Measurements from ENCODE around the gene HBP1. TPM values are rescaled to one million over a fixed set of nuclear protein-coding genes. Genes with fewer than 3 reads are reported as not detected.

HBP1 gene
- total RNA-seq, 1 donor from 2014 or later, result 121 TPM

DNA sequence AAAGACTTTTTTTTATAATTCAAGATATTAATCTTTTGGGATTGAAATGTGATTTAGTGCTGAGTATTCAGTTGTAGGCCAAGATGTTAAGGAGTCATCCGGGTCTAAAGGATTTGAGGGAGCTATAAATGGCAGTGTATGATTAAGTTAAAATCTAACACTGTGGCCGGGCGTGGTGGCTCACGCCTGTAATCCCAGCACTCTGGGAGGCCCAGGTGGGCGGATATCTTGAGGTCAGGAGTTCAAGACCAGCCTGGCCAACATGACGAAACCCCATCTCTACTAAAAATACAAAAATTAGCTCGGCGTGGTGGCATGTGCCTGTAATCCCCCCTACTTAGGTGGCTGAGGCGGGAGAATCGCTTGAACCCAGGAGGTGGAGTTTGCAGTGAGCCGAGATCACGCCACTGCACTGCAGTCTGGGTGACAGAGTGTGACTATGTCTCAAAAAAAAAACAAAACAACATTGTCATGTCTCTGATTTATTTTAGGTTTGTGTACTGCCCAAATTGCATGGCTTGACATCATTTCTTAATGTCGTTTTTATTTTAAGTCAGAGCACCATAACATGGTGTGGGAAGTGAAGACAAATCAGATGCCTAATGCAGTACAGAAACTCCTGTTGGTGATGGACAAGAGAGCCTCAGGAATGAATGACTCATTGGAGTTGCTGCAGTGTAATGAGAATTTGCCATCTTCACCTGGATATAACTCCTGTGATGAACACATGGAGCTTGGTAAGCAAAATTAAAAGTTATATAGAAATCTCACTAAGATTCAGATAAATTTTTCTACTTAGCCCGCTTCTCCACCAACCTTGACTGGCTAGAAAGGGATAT, 10.7 kb downstream of the HBP1 start:
- peaks cover 60% of the 10 kb centered on the region for H3K79me2 ChIP-seq (ENCODE audit: low read depth)
- no peaks in the 10 kb centered on the region for H3F3A ChIP-seq (ENCODE audit: low read depth)
- Mint-ChIP-seq H3K36me3 (peaks cover 21% of the 10 kb centered on the region), H3K4me1 (peaks cover 3% of the 10 kb centered on the region), H3K9me3 (no peaks in the 10 kb centered on the region), H3K4me3 (no peak overlapping the region), H3K27me3 (ENCODE audit: insufficient read depth, low read depth) (peaks cover 2% of the 10 kb centered on the region), H3K27ac (no peak overlapping the region)
- H2AFZ ChIP-seq (replicated peaks), result no peak overlapping the region
- TF ChIP-seq, protein P1, sequence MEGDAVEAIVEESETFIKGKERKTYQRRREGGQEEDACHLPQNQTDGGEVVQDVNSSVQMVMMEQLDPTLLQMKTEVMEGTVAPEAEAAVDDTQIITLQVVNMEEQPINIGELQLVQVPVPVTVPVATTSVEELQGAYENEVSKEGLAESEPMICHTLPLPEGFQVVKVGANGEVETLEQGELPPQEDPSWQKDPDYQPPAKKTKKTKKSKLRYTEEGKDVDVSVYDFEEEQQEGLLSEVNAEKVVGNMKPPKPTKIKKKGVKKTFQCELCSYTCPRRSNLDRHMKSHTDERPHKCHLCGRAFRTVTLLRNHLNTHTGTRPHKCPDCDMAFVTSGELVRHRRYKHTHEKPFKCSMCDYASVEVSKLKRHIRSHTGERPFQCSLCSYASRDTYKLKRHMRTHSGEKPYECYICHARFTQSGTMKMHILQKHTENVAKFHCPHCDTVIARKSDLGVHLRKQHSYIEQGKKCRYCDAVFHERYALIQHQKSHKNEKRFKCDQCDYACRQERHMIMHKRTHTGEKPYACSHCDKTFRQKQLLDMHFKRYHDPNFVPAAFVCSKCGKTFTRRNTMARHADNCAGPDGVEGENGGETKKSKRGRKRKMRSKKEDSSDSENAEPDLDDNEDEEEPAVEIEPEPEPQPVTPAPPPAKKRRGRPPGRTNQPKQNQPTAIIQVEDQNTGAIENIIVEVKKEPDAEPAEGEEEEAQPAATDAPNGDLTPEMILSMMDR (IDR thresholded peaks at IDR 0.05), result no peak
- no peak for TF ChIP-seq EZH2 (IDR thresholded peaks at IDR 0.05)
- no peak for TF ChIP-seq EZH2phosphoT487 (IDR thresholded peaks at IDR 0.05)
- DNase-seq (ENCODE audit: low spot score), result no peak
- H3K27me3 ChIP-seq, result no peaks in the 10 kb centered on the region
- no peak overlapping the region for H3K27ac ChIP-seq
- no peak overlapping the region for H3K4me2 ChIP-seq
- H3K4me1 ChIP-seq, result peaks cover 2% of the 10 kb centered on the region
- peaks cover 34% of the 10 kb centered on the region for H4K20me1 ChIP-seq (ENCODE audit: low read depth)
- H3K36me3 ChIP-seq, result peaks cover 16% of the 10 kb centered on the region
- H3K9me3 ChIP-seq (ENCODE audit: low read depth), result no peaks in the 10 kb centered on the region
- H3K4me3 ChIP-seq, result no peak overlapping the region
- no peak overlapping the region for H3K9ac ChIP-seq

GRCh38 chr7:107180378-107180777, 11.6 kb downstream of the HBP1 start:
- peaks cover 28% of the 10 kb centered on the region for H4K20me1 ChIP-seq (ENCODE audit: low read depth)

GRCh38 chr7:107181172-107181571, 12.4 kb downstream of the HBP1 start:
- peaks cover 27% of the 10 kb centered on the region for H4K20me1 ChIP-seq (ENCODE audit: low read depth)
- H3K9me3 ChIP-seq (ENCODE audit: low read depth), result no peaks in the 10 kb centered on the region
- no peak overlapping the region for H3K4me2 ChIP-seq
- H2AFZ ChIP-seq (replicated peaks), result no peak overlapping the region
- H3F3A ChIP-seq (ENCODE audit: low read depth), result no peaks in the 10 kb centered on the region
- H3K36me3 ChIP-seq, result peaks cover 20% of the 10 kb centered on the region
- H3K4me1 ChIP-seq, result no peaks in the 10 kb centered on the region
- H3K9me3 Mint-ChIP-seq, result no peaks in the 10 kb centered on the region
- H3K27ac ChIP-seq, result no peak overlapping the region
- no peak overlapping the region for H3K4me3 Mint-ChIP-seq
- peaks cover 28% of the 10 kb centered on the region for H3K36me3 Mint-ChIP-seq
- TF ChIP-seq EZH2phosphoT487 (IDR thresholded peaks at IDR 0.05), result no peak
- no peak for TF ChIP-seq EZH2 (IDR thresholded peaks at IDR 0.05)
- TF ChIP-seq, protein P1 (IDR thresholded peaks at IDR 0.05), result no peak
- no peak for DNase-seq (ENCODE audit: low spot score)
- no peak overlapping the region for H3K4me3 ChIP-seq
- H3K27me3 ChIP-seq, result no peaks in the 10 kb centered on the region
- no peak overlapping the region for H3K27ac Mint-ChIP-seq
- H3K4me1 Mint-ChIP-seq, result no peaks in the 10 kb centered on the region
- H3K27me3 Mint-ChIP-seq (ENCODE audit: insufficient read depth, low read depth), result peaks cover 2% of the 10 kb centered on the region
- peaks cover 43% of the 10 kb centered on the region for H3K79me2 ChIP-seq (ENCODE audit: low read depth)
- H3K9ac ChIP-seq, result no peak overlapping the region

More at GRCh38 chr7:107180378-107180777, 11.6 kb downstream of the HBP1 start:
- H3K79me2 ChIP-seq (ENCODE audit: low read depth), result peaks cover 51% of the 10 kb centered on the region
- no peaks in the 10 kb centered on the region for H3K27me3 ChIP-seq
- no peak overlapping the region for H3K9ac ChIP-seq
- Mint-ChIP-seq H3K4me1 (no peaks in the 10 kb centered on the region), H3K36me3 (peaks cover 24% of the 10 kb centered on the region), H3K27me3 (ENCODE audit: insufficient read depth, low read depth) (peaks cover 2% of the 10 kb centered on the region), H3K4me3 (no peak overlapping the region), H3K9me3 (no peaks in the 10 kb centered on the region), H3K27ac (no peak overlapping the region)
- no peaks in the 10 kb centered on the region for H3F3A ChIP-seq (ENCODE audit: low read depth)
- TF ChIP-seq, protein P1 (IDR thresholded peaks at IDR 0.05), result no peak
- TF ChIP-seq EZH2 (IDR thresholded peaks at IDR 0.05), result no peak
- TF ChIP-seq EZH2phosphoT487 (IDR thresholded peaks at IDR 0.05), result no peak
- H2AFZ ChIP-seq (replicated peaks), result no peak overlapping the region
- H3K4me3 ChIP-seq, result no peak overlapping the region
- DNase-seq (ENCODE audit: low spot score), result no peak
- no peak overlapping the region for H3K27ac ChIP-seq
- peaks cover 16% of the 10 kb centered on the region for H3K36me3 ChIP-seq
- no peaks in the 10 kb centered on the region for H3K9me3 ChIP-seq (ENCODE audit: low read depth)
- H3K4me2 ChIP-seq, result no peak overlapping the region
- H3K4me1 ChIP-seq, result no peaks in the 10 kb centered on the region
